HepG2 (cell line): ENCODE results near the gene KCNQ2. TPM values are rescaled to one million over a fixed set of nuclear protein-coding genes. Genes with fewer than 3 reads are reported as not detected.
A peak's percentile ranks its signal among the peaks of the same experiment; 100 is the strongest.

Experiments
- FOSL2 ChIP-seq: sonication (generic); formaldehyde crosslinking; IDR thresholded peaks from 2 replicates; pipeline ENCODE4 v1.4.0; 2020; ENCODE audit warnings: missing genetic modification reagents
- HDAC6 ChIP-seq: fragments of 200-600 bp; sonication (generic); IDR thresholded peaks from 2 replicates; pipeline ENCODE4 v1.7.0; 2017; ENCODE audit warnings: mild to moderate bottlenecking, antibody characterized with exemption, low read length, low read depth
- HNRNPUL1 ChIP-seq: fragments of 200-400 bp; formaldehyde crosslinking; IDR thresholded peaks from 2 replicates; pipeline ENCODE4 v1.6.1; 2017; ENCODE audit warnings: low read depth, mild to moderate bottlenecking, low read length, moderate library complexity
- KAT2B ChIP-seq: fragments of 150-350 bp; IDR thresholded peaks from 2 replicates; pipeline ENCODE4 v1.6.1; 2014; ENCODE audit warnings: low read depth, low read length, borderline replicate concordance
- MTF2 ChIP-seq: sonication (generic); formaldehyde crosslinking; IDR thresholded peaks from 2 replicates; pipeline ENCODE4 v1.5.0; 2020; ENCODE audit warnings: missing genetic modification reagents, borderline replicate concordance
- RXRB ChIP-seq: IDR thresholded peaks from 2 replicates; pipeline ENCODE4 v1.6.1; 2016; ENCODE audit warnings: borderline replicate concordance, missing genetic modification reagents, missing compliant biosample characterization
- WIZ ChIP-seq: sonication (generic); formaldehyde crosslinking; IDR thresholded peaks from 2 replicates; pipeline ENCODE4 v1.5.1; 2020; ENCODE audit warnings: mild to moderate bottlenecking, missing genetic modification reagents
- ZBTB8A ChIP-seq: sonication (generic); formaldehyde crosslinking; IDR thresholded peaks from 2 replicates; pipeline ENCODE4 v1.4.0; 2020; ENCODE audit warnings: mild to moderate bottlenecking, low read depth, missing genetic modification reagents, borderline replicate concordance
- ZNF160 ChIP-seq: sonication (generic); formaldehyde crosslinking; IDR thresholded peaks from 2 replicates; pipeline ENCODE4 v1.8.0; 2022; ENCODE audit warnings: mild to moderate bottlenecking, inconsistent platforms, missing genetic modification reagents
- ZNF615 ChIP-seq: sonication (generic); formaldehyde crosslinking; IDR thresholded peaks from 2 replicates; pipeline ENCODE4 v1.5.0; 2020; ENCODE audit warnings: mild to moderate bottlenecking, missing genetic modification reagents, borderline replicate concordance
- ZNF773 ChIP-seq: sonication (generic); formaldehyde crosslinking; IDR thresholded peaks from 2 replicates; pipeline ENCODE4 v1.4.0; 2020; ENCODE audit warnings: missing genetic modification reagents, borderline replicate concordance
- polyA plus RNA-seq, 8 experiments: library from polyadenylated mRNA; depleted of rRNA in 3 of 8; stranded (reverse) in 7 of 8; unstranded in 1 of 8; fragments of >200 nt; fragmentation: Illumina TruSeq in 4 of 8; extraction: Trizol in 4 of 8; gene quantifications; 2 replicates each; pipeline versions ENCODE4 v1.2.1 to v1.2.3, GENCODE V29; 2011 to 2016; ENCODE audit warnings: low read depth in 4 of 8, missing spikeins in 1 of 8, mixed read lengths in 1 of 8; ENCODE audit not compliant: insufficient read depth in 1 of 8
- total RNA-seq, 5 experiments: library from RNA; depleted of rRNA; stranded (reverse); fragments of >200 nt; fragmentation: Illumina TruSeq; extraction: Trizol; gene quantifications; 2 replicates each; pipeline ENCODE4 v1.2.3, GENCODE V29; 2016; ENCODE audit warnings: low read depth in 1 of 5
- TF ChIP-seq, protein P1 (sequence below), 2 experiments: fragments of 450-650 bp in 1 of 2; sonication (generic) in 1 of 2; formaldehyde crosslinking in 1 of 2; IDR thresholded peaks; 2 replicates each; pipeline versions ENCODE4 v1.6.1 to v1.8.0; 2016 to 2022; ENCODE audit warnings: antibody characterized with exemption in 1 of 2, mild to moderate bottlenecking in 1 of 2, missing genetic modification reagents in 1 of 2
- TF ChIP-seq, protein P2 (sequence below): sonication (generic); formaldehyde crosslinking; IDR thresholded peaks from 2 replicates; pipeline ENCODE4 v1.4.0; 2020; ENCODE audit warnings: mild to moderate bottlenecking, missing genetic modification reagents, borderline replicate concordance
- TF ChIP-seq, protein P3 (sequence below): sonication (generic); formaldehyde crosslinking; IDR thresholded peaks from 2 replicates; pipeline ENCODE4 v1.8.0; 2022; ENCODE audit warnings: missing genetic modification reagents, low read depth, mild to moderate bottlenecking, borderline replicate concordance

The KCNQ2 gene
- total and polyA plus RNA-seq, 2 of the 13 experiments (the other 11 are each of a cell fraction or from before 2014, with no cell fraction given), result not detected

DNA sequence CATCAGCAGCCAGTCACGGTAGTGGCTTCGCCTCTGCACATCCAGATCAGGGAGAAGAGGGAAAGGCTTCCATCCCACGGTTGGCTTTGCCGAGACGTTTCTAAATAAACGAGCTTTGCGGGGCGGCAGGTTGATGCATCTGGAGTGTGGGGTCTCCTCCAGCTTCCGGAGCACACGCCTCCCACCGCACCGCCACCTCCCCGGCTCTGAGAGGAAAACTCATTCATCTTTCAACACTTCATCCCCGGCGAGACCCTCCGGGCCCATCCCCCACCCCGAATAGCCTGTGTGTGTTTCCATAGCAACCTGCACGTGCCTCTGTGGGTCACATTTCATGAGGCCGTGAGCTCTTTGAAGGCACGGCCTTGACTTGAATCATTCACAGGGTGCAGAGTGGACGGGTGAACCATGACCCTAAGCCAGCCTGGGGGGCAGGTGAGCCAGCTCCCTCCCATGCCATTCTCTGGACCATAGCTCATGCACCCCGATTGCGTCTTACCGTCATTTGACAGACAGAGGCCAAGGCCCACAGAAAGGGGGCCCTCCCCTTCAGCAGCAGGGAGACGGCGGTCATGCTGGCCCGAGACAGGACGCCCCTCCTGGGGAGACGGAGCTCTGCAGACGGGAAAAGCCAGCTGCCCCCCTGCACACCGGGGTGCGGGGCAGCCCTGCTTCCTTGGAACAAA lies 95.1 kb downstream of the KCNQ2 start (continued):
- TF ChIP-seq ZBTB8A (CRISPR knock-in tag) (peak; percentile 50; the same call in 1 of the 2 replicates), ZNF615 (no peak), FOSL2 (CRISPR knock-in tag) (peak; percentile 56), KAT2B (no peak), WIZ (CRISPR knock-in tag) (no peak), ZNF773 (CRISPR knock-in tag) (peak; percentile 41; the same call in 1 of the 2 replicates), RXRB (CRISPR knock-in tag) (no peak), MTF2 (peak; percentile 59; the same call in 1 of the 2 replicates), HNRNPUL1 (no peak), HDAC6 (no peak), ZNF160 (CRISPR knock-in tag) (no peak)
- TF ChIP-seq, protein P1, sequence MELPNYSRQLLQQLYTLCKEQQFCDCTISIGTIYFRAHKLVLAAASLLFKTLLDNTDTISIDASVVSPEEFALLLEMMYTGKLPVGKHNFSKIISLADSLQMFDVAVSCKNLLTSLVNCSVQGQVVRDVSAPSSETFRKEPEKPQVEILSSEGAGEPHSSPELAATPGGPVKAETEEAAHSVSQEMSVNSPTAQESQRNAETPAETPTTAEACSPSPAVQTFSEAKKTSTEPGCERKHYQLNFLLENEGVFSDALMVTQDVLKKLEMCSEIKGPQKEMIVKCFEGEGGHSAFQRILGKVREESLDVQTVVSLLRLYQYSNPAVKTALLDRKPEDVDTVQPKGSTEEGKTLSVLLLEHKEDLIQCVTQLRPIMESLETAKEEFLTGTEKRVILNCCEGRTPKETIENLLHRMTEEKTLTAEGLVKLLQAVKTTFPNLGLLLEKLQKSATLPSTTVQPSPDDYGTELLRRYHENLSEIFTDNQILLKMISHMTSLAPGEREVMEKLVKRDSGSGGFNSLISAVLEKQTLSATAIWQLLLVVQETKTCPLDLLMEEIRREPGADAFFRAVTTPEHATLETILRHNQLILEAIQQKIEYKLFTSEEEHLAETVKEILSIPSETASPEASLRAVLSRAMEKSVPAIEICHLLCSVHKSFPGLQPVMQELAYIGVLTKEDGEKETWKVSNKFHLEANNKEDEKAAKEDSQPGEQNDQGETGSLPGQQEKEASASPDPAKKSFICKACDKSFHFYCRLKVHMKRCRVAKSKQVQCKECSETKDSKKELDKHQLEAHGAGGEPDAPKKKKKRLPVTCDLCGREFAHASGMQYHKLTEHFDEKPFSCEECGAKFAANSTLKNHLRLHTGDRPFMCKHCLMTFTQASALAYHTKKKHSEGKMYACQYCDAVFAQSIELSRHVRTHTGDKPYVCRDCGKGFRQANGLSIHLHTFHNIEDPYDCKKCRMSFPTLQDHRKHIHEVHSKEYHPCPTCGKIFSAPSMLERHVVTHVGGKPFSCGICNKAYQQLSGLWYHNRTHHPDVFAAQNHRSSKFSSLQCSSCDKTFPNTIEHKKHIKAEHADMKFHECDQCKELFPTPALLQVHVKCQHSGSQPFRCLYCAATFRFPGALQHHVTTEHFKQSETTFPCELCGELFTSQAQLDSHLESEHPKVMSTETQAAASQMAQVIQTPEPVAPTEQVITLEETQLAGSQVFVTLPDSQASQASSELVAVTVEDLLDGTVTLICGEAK (IDR thresholded peaks at IDR 0.05), result no peak
- TF ChIP-seq, protein P1 (CRISPR knock-in tag; IDR thresholded peaks at IDR 0.05), result no peak
- TF ChIP-seq, protein P2, sequence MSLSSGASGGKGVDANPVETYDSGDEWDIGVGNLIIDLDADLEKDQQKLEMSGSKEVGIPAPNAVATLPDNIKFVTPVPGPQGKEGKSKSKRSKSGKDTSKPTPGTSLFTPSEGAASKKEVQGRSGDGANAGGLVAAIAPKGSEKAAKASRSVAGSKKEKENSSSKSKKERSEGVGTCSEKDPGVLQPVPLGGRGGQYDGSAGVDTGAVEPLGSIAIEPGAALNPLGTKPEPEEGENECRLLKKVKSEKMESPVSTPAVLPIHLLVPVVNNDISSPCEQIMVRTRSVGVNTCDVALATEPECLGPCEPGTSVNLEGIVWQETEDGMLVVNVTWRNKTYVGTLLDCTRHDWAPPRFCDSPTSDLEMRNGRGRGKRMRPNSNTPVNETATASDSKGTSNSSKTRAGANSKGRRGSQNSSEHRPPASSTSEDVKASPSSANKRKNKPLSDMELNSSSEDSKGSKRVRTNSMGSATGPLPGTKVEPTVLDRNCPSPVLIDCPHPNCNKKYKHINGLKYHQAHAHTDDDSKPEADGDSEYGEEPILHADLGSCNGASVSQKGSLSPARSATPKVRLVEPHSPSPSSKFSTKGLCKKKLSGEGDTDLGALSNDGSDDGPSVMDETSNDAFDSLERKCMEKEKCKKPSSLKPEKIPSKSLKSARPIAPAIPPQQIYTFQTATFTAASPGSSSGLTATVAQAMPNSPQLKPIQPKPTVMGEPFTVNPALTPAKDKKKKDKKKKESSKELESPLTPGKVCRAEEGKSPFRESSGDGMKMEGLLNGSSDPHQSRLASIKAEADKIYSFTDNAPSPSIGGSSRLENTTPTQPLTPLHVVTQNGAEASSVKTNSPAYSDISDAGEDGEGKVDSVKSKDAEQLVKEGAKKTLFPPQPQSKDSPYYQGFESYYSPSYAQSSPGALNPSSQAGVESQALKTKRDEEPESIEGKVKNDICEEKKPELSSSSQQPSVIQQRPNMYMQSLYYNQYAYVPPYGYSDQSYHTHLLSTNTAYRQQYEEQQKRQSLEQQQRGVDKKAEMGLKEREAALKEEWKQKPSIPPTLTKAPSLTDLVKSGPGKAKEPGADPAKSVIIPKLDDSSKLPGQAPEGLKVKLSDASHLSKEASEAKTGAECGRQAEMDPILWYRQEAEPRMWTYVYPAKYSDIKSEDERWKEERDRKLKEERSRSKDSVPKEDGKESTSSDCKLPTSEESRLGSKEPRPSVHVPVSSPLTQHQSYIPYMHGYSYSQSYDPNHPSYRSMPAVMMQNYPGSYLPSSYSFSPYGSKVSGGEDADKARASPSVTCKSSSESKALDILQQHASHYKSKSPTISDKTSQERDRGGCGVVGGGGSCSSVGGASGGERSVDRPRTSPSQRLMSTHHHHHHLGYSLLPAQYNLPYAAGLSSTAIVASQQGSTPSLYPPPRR, result peak; percentile 58; the same call in 1 of the 2 replicates
- TF ChIP-seq, protein P3, sequence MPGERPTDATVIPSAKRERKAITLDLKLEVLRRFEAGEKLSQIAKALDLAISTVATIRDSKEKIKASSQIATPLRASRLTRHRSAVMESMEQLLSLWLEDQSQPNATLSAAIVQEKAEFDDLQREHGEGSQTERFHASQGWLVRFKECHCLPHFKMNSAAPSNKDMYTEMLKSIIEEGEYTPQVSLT (CRISPR knock-in tag), result no peak
